DOHH2 (cell line): Measurements from ENCODE around the gene TMEM255B.
"Not testable (repeated sequence)": the region's sequence is repeated elsewhere in the genome, so short reads cannot be mapped to it uniquely, and the experiment has no call there.

ENCODE experiments used
- H3F3A ChIP-seq: fragments of 200-600 bp; sonication (generic), shearing (Covaris generic); 2 replicates; pipeline ENCODE4 v1.6.0; 2016; ENCODE audit warnings: antibody characterized with exemption, mild to moderate bottlenecking; ENCODE audit not compliant: control insufficient read depth, insufficient read depth
- H3K27ac ChIP-seq: fragments of 200-600 bp; sonication (generic); 2 replicates; pipeline ENCODE4 v1.5.1; 2014; ENCODE audit warnings: low read depth, mild to moderate bottlenecking, low read length, moderate library complexity
- H3K27me3 ChIP-seq: fragments of 200-600 bp; sonication (generic); 2 replicates; pipeline ENCODE4 v1.6.1; 2014; ENCODE audit warnings: mild to moderate bottlenecking, low read length, mixed read lengths; ENCODE audit not compliant: control insufficient read depth
- H3K36me3 ChIP-seq: fragments of 200-600 bp; sonication (generic); 2 replicates; pipeline ENCODE4 v1.6.1; 2014; ENCODE audit warnings: mild to moderate bottlenecking, low read length, moderate library complexity, mixed read lengths; ENCODE audit not compliant: control insufficient read depth
- H3K4me1 ChIP-seq: fragments of 200-600 bp; sonication (generic); 2 replicates; pipeline ENCODE4 v1.6.1; 2014; ENCODE audit warnings: mild to moderate bottlenecking, low read length, mixed read lengths; ENCODE audit not compliant: control insufficient read depth
- H3K4me2 ChIP-seq: fragments of 200-600 bp; sonication (generic); 2 replicates; pipeline ENCODE4 v1.6.0; 2014; ENCODE audit warnings: mild to moderate bottlenecking, low read length, moderate library complexity
- H3K4me3 ChIP-seq: fragments of 200-600 bp; sonication (generic); 2 replicates; pipeline ENCODE4 v1.5.1; 2014; ENCODE audit warnings: mild to moderate bottlenecking, low read length, mixed read lengths
- H3K79me2 ChIP-seq: fragments of 200-600 bp; sonication (generic); 2 replicates; pipeline ENCODE4 v1.6.1; 2014; ENCODE audit warnings: mild to moderate bottlenecking, low read length, mixed read lengths; ENCODE audit not compliant: control insufficient read depth
- H3K9me2 ChIP-seq: fragments of 200-600 bp; sonication (generic); replicated peaks from 2 replicates; pipeline ENCODE4 v1.6.1; 2014; ENCODE audit warnings: mild to moderate bottlenecking, low read length, mixed read lengths; ENCODE audit not compliant: control insufficient read depth
- H3K9me3 ChIP-seq: fragments of 200-600 bp; sonication (generic); 2 replicates; pipeline ENCODE4 v1.6.1; 2014; ENCODE audit warnings: antibody characterized with exemption, low read length, mixed read lengths; ENCODE audit not compliant: control insufficient read depth, insufficient read depth
- H4K20me1 ChIP-seq: fragments of 200-600 bp; sonication (generic); 2 replicates; pipeline ENCODE4 v1.6.0; 2014; ENCODE audit warnings: low read depth, mild to moderate bottlenecking, antibody characterized with exemption, low read length, moderate library complexity; ENCODE audit not compliant: control insufficient read depth, insufficient read depth
- CTCF ChIP-seq: fragments of 200-600 bp; sonication (generic); IDR thresholded peaks from one replicate; pipeline ENCODE4 v1.5.1; 2014; ENCODE audit warnings: antibody characterized with exemption, mild to moderate bottlenecking, low read depth, low read length; ENCODE audit not compliant: poor library complexity, severe bottlenecking
- EZH2phosphoT487 ChIP-seq: fragments of 200-600 bp; sonication (generic); IDR thresholded peaks from 2 replicates; pipeline ENCODE4 v1.6.1; 2017; ENCODE audit warnings: borderline replicate concordance, mild to moderate bottlenecking, antibody characterized with exemption, low read length, moderate library complexity, mixed read lengths

TMEM255B gene

DNA sequence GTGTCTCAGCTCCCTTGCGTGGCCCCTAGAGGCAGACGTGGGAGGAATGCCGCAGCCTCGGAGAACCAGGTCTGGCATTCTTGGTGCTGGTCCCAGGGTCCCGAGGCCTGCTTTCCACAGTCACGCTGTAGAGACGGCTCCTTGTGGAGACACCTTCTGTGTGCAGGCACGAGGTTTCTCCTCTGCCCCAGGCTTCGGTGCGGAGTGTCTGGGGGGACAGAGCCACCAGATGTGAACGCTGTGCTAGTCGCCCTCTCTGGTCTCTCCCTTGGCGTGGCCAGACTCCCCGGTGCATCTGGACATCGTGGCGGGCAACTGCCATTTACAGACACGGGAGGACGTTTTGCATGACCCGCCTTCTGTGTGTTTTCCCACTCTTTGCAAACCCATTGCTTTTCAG is 7.5 kb upstream of the TMEM255B start:
- Histone ChIP-seq H3K4me1 (no peaks in the 10 kb centered on the region), H3K36me3 (no peaks in the 10 kb centered on the region), H3K4me3 (no peak overlapping the region), H3K4me2 (no peak overlapping the region), H3F3A (peaks cover 10% of the 10 kb centered on the region), H3K27ac (no peak overlapping the region), H3K79me2 (no peaks in the 10 kb centered on the region), H3K27me3 (no peaks in the 10 kb centered on the region), H3K9me2 (no peaks in the 10 kb centered on the region), H3K9me3 (peaks cover 25% of the 10 kb centered on the region; the same call in 1 of the 2 replicates), H4K20me1 (no peaks in the 10 kb centered on the region)
- TF ChIP-seq CTCF: no peak
- TF ChIP-seq EZH2phosphoT487: no peak

DNA sequence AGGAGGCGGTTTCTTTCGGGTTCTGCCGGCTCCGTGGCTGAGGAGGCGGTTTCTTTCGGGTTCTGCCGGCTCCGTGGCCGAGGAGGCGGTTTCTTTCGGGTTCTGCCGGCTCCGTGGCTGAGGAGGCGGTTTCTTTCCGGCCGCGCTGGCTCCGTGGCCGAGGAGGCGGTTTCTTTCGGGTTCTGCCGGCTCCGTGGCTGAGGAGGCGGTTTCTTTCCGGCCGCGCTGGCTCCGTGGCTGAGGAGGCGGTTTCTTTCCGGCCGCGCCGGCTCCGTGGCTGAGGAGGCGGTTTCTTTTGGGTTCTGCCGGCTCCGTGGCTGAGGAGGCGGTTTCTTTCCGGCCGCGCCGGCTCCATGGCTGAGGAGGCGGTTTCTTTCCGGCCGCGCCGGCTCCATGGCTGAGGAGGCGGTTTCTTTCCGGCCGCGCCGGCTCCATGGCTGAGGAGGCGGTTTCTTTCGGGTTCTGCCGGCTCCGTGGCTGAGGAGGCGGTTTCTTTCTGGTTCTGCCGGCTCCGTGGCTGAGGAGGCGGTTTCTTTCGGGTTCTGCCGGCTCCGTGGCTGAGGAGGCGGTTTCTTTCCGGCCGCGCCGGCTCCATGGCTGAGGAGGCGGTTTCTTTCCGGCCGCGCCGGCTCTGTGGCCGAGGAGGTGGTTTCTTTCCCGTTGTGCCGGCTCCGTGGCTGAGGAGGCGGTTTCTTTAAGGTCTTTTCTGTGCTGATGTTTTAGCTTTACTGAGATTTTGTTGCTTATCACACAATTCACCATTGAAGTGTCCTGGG is 6.6 kb upstream of the TMEM255B start:
- not testable (repeated sequence) for H3K4me2 ChIP-seq, H3K36me3 ChIP-seq, H3K4me3 ChIP-seq, H3K79me2 ChIP-seq, H3K9me2 ChIP-seq, H3K27ac ChIP-seq, H3K4me1 ChIP-seq, H4K20me1 ChIP-seq, H3K27me3 ChIP-seq
- Histone ChIP-seq H3K9me3 (peaks cover 25% of the 10 kb centered on the region; the same call in 1 of the 2 replicates), H3F3A (peaks cover 10% of the 10 kb centered on the region)

GRCh38 chr13:113753171-113753570 is 5.9 kb upstream of the TMEM255B start:
- Histone ChIP-seq H3K9me3 (peaks cover 25% of the 10 kb centered on the region; the same call in 1 of the 2 replicates), H3K36me3 (no peaks in the 10 kb centered on the region), H3K4me3 (no peak overlapping the region), H3K27me3 (0 out of 2 replicates have a peak, but pooled peaks cover 3% of the 10 kb centered on the region), H4K20me1 (no peaks in the 10 kb centered on the region), H3K9me2 (no peaks in the 10 kb centered on the region), H3K4me2 (no peak overlapping the region), H3K79me2 (no peaks in the 10 kb centered on the region), H3K27ac (no peak overlapping the region), H3K4me1 (peaks cover 2% of the 10 kb centered on the region), H3F3A (peaks cover 10% of the 10 kb centered on the region)
- no peak for TF ChIP-seq EZH2phosphoT487
- no peak for TF ChIP-seq CTCF

DNA sequence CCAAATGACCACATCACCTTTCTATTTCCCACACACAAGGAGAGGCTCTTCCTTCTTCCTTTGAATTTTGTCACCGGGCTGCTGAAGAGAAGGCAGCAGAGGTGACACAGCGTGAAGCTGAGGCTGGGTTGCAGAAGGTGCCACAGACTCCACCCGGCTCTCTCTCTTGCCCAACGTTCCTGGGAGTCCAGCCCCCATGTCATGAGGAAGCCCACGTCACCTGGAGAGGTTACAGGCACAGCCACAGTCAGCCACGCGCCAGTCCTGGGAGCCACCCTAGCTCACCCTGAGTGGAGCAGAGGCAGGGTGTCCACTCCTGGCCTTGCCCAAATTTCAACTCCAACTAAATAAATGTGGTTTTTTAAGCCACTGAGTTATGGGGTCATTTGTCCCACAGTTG is 4.8 kb upstream of the TMEM255B start:
- TF ChIP-seq EZH2phosphoT487: no peak
- no peak for TF ChIP-seq CTCF
- H3K4me2 ChIP-seq: no peak overlapping the region
- no peak overlapping the region for H3K4me3 ChIP-seq
- no peaks in the 10 kb centered on the region for H3K36me3 ChIP-seq
- no peaks in the 10 kb centered on the region for H3K79me2 ChIP-seq
- peaks cover 10% of the 10 kb centered on the region for H3F3A ChIP-seq
- peaks cover 25% of the 10 kb centered on the region; the same call in 1 of the 2 replicates for H3K9me3 ChIP-seq
- H3K27me3 ChIP-seq: peaks cover 4% of the 10 kb centered on the region
- H3K27ac ChIP-seq: no peak overlapping the region
- no peaks in the 10 kb centered on the region for H3K9me2 ChIP-seq
- peaks cover 10% of the 10 kb centered on the region for H3K4me1 ChIP-seq
- H4K20me1 ChIP-seq: no peaks in the 10 kb centered on the region
